Parathyroid adenoma (tissue), 2 donors: ENCODE measurements around the gene THSD4.

ENCODE experiments used
- H2AFZ ChIP-seq: fragments of 300-600 bp; sonication (generic); one replicate; pipeline ENCODE4 v1.7.0; 2017; ENCODE audit warnings: antibody characterized with exemption, mild to moderate bottlenecking
- H3K27ac ChIP-seq: fragments of 300-600 bp; sonication (generic); one replicate; pipeline ENCODE4 v1.7.0; 2017
- H3K27me3 ChIP-seq: fragments of 300-600 bp; sonication (generic); one replicate; pipeline ENCODE4 v1.7.0; 2017; ENCODE audit warnings: low read length; ENCODE audit not compliant: control insufficient read depth, insufficient read depth
- H3K36me3 ChIP-seq: fragments of 300-600 bp; sonication (generic); one replicate; pipeline ENCODE4 v1.7.0; 2017; ENCODE audit warnings: low read length; ENCODE audit not compliant: control insufficient read depth, insufficient read depth
- H3K4me1 ChIP-seq: fragments of 300-600 bp; sonication (generic); one replicate; pipeline ENCODE4 v1.7.0; 2017; ENCODE audit warnings: control low read depth
- H3K4me2 ChIP-seq: fragments of 300-600 bp; sonication (generic); one replicate; pipeline ENCODE4 v1.7.0; 2017; ENCODE audit warnings: low read length
- H3K4me3 ChIP-seq: fragments of 300-600 bp; sonication (generic); one replicate; pipeline ENCODE4 v1.7.0; 2017; ENCODE audit warnings: low read depth, low read length
- H3K79me2 ChIP-seq: fragments of 300-600 bp; sonication (generic); one replicate; pipeline ENCODE4 v1.7.0; 2017; ENCODE audit warnings: control low read depth
- H3K9ac ChIP-seq: fragments of 300-600 bp; sonication (generic); one replicate; pipeline ENCODE4 v1.7.0; 2017; ENCODE audit warnings: mild to moderate bottlenecking
- H3K9me3 ChIP-seq: fragments of 300-600 bp; sonication (generic); one replicate; pipeline ENCODE4 v1.7.0; 2017; ENCODE audit warnings: low read length; ENCODE audit not compliant: control insufficient read depth
- CTCF ChIP-seq: fragments of 300-600 bp; sonication (generic); IDR thresholded peaks from one replicate; pipeline ENCODE4 v1.7.0; 2017; ENCODE audit warnings: antibody characterized with exemption, mild to moderate bottlenecking
- donor health status: primary hyperparathyroidism.

Gene THSD4

GRCh38 chr15:71098920-71099319 is 16.4 kb upstream of the THSD4 start:
- no peaks in the 10 kb centered on the region for H3K27me3 ChIP-seq
- no peak overlapping the region for H3K9ac ChIP-seq
- no peaks in the 10 kb centered on the region for H3K36me3 ChIP-seq
- H3K4me1 ChIP-seq = no peaks in the 10 kb centered on the region
- H2AFZ ChIP-seq = no peak overlapping the region
- H3K9me3 ChIP-seq = no peaks in the 10 kb centered on the region
- H3K4me2 ChIP-seq = no peak overlapping the region
- no peak overlapping the region for H3K4me3 ChIP-seq
- H3K27ac ChIP-seq = no peak overlapping the region
- TF ChIP-seq CTCF = no peak
- no peaks in the 10 kb centered on the region for H3K79me2 ChIP-seq

DNA sequence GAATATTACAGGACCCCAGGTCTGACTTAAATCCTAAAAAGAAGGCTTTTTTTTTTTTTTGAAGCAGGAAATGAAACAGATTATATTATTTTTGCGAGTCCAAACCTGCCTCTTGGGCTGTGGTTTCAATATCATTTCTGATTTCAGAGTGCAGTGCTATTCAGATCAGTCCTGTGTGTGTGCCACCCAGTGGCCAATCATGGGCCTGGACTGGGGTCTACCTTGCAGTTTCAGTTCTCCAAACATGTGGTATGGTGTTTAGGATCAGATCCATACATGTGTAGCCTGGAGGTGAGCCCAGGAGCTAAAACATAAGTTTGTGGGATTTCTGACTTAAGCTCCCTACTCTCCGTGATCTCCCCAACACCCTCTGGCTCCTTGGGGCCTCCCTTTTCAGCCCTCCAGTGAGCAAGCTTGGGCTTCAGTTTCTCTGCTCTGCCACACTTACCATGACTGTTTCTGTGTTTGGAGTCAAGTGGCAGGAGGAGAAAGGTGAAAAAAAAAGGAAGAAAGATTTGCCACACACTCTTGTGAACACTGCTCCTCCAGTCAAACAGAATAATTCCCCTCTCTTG is 12.1 kb upstream of the THSD4 start:
- no peaks in the 10 kb centered on the region for H3K27me3 ChIP-seq
- no peaks in the 10 kb centered on the region for H3K4me1 ChIP-seq
- H3K4me3 ChIP-seq = no peak overlapping the region
- H3K9ac ChIP-seq = no peak overlapping the region
- no peaks in the 10 kb centered on the region for H3K9me3 ChIP-seq
- no peak overlapping the region for H3K27ac ChIP-seq
- no peak for TF ChIP-seq CTCF
- H3K36me3 ChIP-seq = no peaks in the 10 kb centered on the region
- no peak overlapping the region for H3K4me2 ChIP-seq
- no peaks in the 10 kb centered on the region for H3K79me2 ChIP-seq
- no peak overlapping the region for H2AFZ ChIP-seq

DNA sequence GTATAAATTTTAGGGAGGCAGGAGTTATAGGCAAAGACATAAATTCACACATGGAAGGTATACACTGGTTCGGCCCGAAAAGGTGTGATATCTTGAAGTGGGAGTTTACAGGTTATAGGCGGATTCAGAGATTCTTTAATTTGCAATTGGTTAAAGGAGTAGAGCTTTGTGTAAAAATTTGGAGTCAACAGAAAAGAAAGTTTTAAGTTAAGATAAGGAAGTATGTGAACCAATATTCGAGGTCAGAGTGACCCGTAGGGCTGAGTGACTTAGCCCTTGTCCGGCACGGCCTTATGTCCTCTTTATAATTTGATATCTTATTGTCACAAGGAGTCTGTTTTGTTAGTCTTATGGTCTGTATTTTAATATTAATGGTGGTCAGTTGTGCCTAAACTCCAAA is 10.6 kb upstream of the THSD4 start:
- H3K4me3 ChIP-seq = no peak overlapping the region
- no peak for TF ChIP-seq CTCF
- H3K79me2 ChIP-seq = no peaks in the 10 kb centered on the region
- H3K9me3 ChIP-seq = no peaks in the 10 kb centered on the region
- H3K27ac ChIP-seq = no peak overlapping the region
- H3K36me3 ChIP-seq = no peaks in the 10 kb centered on the region
- no peak overlapping the region for H2AFZ ChIP-seq
- no peak overlapping the region for H3K9ac ChIP-seq
- H3K27me3 ChIP-seq = no peaks in the 10 kb centered on the region
- no peak overlapping the region for H3K4me2 ChIP-seq
- no peaks in the 10 kb centered on the region for H3K4me1 ChIP-seq

DNA sequence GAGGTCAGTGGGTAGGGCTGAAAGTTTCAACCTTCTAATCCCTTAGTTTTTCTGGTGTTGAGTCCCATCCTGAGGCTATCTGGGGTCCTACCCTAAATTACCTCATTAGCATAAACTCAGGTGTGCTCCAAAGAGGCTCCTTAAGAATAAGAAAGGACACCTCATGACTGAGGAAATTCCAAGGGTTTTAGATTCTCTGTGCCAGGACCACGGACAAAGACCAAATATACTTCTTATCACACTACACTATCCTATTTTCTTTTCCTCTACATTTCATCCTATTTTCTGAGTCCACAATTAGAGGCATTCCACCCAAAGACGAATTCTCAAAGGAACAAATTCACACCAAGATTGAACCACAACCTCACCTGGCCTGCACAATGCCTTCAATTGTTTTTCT is 9.8 kb upstream of the THSD4 start:
- no peak for TF ChIP-seq CTCF
- H3K36me3 ChIP-seq = no peaks in the 10 kb centered on the region
- H3K27ac ChIP-seq = no peak overlapping the region
- no peak overlapping the region for H3K4me2 ChIP-seq
- no peak overlapping the region for H3K9ac ChIP-seq
- H3K27me3 ChIP-seq = no peaks in the 10 kb centered on the region
- no peaks in the 10 kb centered on the region for H3K9me3 ChIP-seq
- H3K4me1 ChIP-seq = no peaks in the 10 kb centered on the region
- no peak overlapping the region for H2AFZ ChIP-seq
- H3K79me2 ChIP-seq = no peaks in the 10 kb centered on the region
- no peak overlapping the region for H3K4me3 ChIP-seq

- H3K27ac ChIP-seq = no peak overlapping the region
- TF ChIP-seq CTCF = no peak
Measured at GRCh38 chr15:71106802-71107500, 8.3 kb upstream of the THSD4 start.

More at GRCh38 chr15:71106802-71107500, 8.3 kb upstream of the THSD4 start:
- H3K4me3 ChIP-seq = no peak overlapping the region
- no peak overlapping the region for H2AFZ ChIP-seq
- H3K9me3 ChIP-seq = no peaks in the 10 kb centered on the region
- no peak overlapping the region for H3K4me2 ChIP-seq
- no peaks in the 10 kb centered on the region for H3K79me2 ChIP-seq
- no peaks in the 10 kb centered on the region for H3K36me3 ChIP-seq
- H3K4me1 ChIP-seq = no peaks in the 10 kb centered on the region
- H3K9ac ChIP-seq = no peak overlapping the region
- H3K27me3 ChIP-seq = no peaks in the 10 kb centered on the region
